ENCODE results near the gene CCDC74A. TPM values are rescaled to one million over a fixed set of nuclear protein-coding genes. Genes with fewer than 3 reads are reported as not detected.

CCDC74A gene
- total and polyA plus RNA-seq, 9 of the 15 experiments (the other 6 are each of a cell fraction or from before 2014, with no cell fraction given), result 1.1 to 38.1 (median 9.6) TPM

DNA sequence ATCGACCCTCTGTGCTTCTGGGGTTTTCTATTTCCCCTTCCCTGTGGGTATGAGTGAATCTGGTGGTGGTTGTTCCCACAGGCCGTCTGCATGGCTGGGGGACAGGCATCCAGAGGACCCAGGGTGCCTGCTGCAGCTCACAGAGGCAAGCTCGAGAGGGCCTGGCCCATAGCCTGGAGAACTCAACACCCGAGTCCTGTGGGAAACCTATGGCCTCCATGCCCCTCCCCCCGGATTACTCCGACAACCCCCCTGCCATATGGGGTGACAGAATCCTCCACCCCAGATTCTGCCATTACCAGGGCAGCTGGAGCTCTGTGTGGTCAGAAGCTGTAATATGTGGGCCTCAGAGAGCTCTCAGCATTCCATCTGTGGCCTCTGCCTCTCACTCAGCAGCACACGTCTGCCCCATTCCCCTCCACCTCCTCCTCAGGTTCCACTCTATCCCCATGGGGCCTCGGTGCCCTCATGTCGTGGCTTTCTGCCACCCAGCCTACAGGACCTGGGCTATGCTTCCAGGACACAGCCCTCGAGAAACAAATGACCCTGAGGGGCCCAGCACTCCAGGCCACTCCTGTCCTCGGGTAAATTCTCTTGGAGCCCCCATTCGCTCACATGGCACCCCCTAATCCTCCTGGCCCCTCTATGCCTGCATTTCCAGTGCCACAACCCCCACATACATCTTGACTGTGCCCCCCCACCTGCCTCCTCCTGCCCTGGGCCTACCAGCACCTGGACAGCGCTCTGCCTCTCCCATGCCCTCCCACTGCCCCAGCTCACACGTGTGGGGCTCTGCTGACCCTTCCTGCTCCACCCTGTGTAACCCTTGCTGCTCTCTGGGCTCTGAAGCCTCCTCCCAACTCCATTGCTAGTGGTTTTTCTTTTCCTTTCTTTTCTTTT, 39.1 kb upstream of the CCDC74A start:
- Histone ChIP-seq H3K4me2 (ENCODE audit: insufficient read depth, low read length) (no peak overlapping the region), H3K4me1 (replicated peaks in 1 of 2; ENCODE audit: control insufficient read depth in 2 of 2, insufficient read depth in 2 of 2, low read length in 2 of 2) (peaks cover 2 to 37% of the 10 kb centered on the region in 2 experiments; a peak in 3 of 5 replicates), H2AFZ (ENCODE audit: low read depth, low read length) (no peak overlapping the region), H3K27ac (ENCODE audit: extremely low read depth, low read depth, low read length) (no peak overlapping the region), H4K20me1 (replicated peaks; ENCODE audit: control insufficient read depth, insufficient read depth, low read length) (peaks cover 9% of the 10 kb centered on the region; the same call in 1 of the 2 replicates), H3K4me3 (no peak overlapping the region), H3K9me3 (replicated peaks; ENCODE audit: control insufficient read depth, insufficient read depth, low read depth, low read length) (no peaks in the 10 kb centered on the region), H3K27me3 (ENCODE audit: control insufficient read depth in 2 of 2, insufficient read depth in 2 of 2, low read length in 2 of 2) (no peaks in the 10 kb centered on the region), H3K9me1 (ENCODE audit: control insufficient read depth, insufficient read depth, low read length) (no peaks in the 10 kb centered on the region), H3K36me3 (ENCODE audit: control insufficient read depth, insufficient read depth, low read length) (peaks cover 40% of the 10 kb centered on the region; the same call in 1 of the 3 replicates), H3K79me2 (ENCODE audit: control insufficient read depth, insufficient read depth, low read length) (peaks cover 52% of the 10 kb centered on the region), H3K9ac (ENCODE audit: insufficient read depth in 1 of 2, low read depth in 2 of 2, low read length in 2 of 2) (peak overlapping the region in 1 of 2 experiments; percentile 79; a peak in 2 of 4 replicates)
- FAIRE-seq (no peak), ATAC-seq (no peak), DNase-seq (ENCODE audit: extremely low read depth in 1 of 4, low spot score in 3 of 4) (no peak)
- CTCF ChIA-PET (ENCODE audit: low intra/inter-chr PET ratio), result interaction anchor here (0.7 kb wide), 1 partner anchor 75 kb away, joined by 3 read pairs; no protein-coding TSS in a partner anchor
- no TSS peak for BruUV-seq (replicated peaks)
- 89% methylated on average over 11 of the region's 14 CpGs for WGBS (ENCODE audit: insufficient coverage, low coverage, missing lambda C conversion rate)
- in situ Hi-C loops (cut with MboI), result no loop called here
- intact Hi-C loops (cut with micrococcal nuclease), result loop anchor here (10.0 kb wide), 1 partner anchor 1304 kb away; the partner anchor contains the start of genes MZT2B and SMPD4
- POLR2A ChIA-PET, result interaction anchor here (0.6 to 1.2 kb wide), 2 partner anchors 1302 to 1709 kb away, joined by 3 to 7 read pairs; no protein-coding TSS in a partner anchor
- no peak for TF ChIP-seq GABPA (tag; conservative IDR thresholded peaks at IDR 0.05; ENCODE audit: low read depth)
- TF ChIP-seq SIN3A (IDR thresholded peaks at IDR 0.05; ENCODE audit: borderline replicate concordance in 2 of 2, control insufficient read depth in 1 of 2, low read depth in 2 of 2, low read length in 2 of 2), result 0 out of 4 replicates have a peak, but pooled peaks of 1 of the 2 experiments have one; percentile 18
- peak; percentile 58 for TF ChIP-seq RBFOX2 (IDR thresholded peaks at IDR 0.05; ENCODE audit: low read depth, low read length)
- TF ChIP-seq FOXK2 (conservative IDR thresholded peaks at IDR 0.05 in 1 of 2, IDR thresholded peaks at IDR 0.05 in 1 of 2; ENCODE audit: low read depth in 2 of 2), result no peak

All from K562 (cell line).